ENCODE results near the gene EXOC3L4. TPM values are rescaled to one million over a fixed set of nuclear protein-coding genes. Genes with fewer than 3 reads are reported as not detected.
A peak's percentile ranks its signal among the peaks of the same experiment; 100 is the strongest.
"Not testable (repeated sequence)": the region's sequence is repeated elsewhere in the genome, so short reads cannot be mapped to it uniquely, and the experiment has no call there.

Gene EXOC3L4
- total RNA-seq, 6 experiments from 2014 or later, result 34.2 to 87.1 (median 48.1) TPM

GRCh38 chr14:103118663-103119404 lies 24.3 kb downstream of the EXOC3L4 start:
- intact Hi-C loops (cut with DNase I), result no loop called here
- peaks cover 0 to 58% (median 19%) of the 10 kb centered on the region in 4 donors for H3K4me1 ChIP-seq
- peak; percentile 2 to 12 (median 7) for ATAC-seq

DNA sequence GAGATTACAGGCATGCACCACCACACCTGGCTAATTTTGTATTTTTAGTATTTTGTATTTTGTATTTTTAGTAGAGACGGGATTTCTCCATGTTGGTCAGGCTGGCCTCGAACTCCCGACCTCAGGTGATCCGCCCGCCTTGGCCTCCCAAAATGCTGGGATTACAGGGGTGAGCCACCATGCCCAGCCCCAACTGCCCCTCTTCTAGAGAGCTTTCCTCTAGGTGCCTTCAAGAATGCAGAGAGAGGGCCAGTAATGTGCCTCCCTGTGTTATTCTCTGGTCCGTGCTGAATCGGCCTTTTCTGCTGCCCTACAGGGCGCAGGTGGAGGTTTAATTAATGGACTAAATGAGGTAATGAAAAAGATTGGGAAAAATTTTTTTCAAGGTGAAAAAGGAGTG lies 25.0 kb downstream of the EXOC3L4 start:
- Histone ChIP-seq H3K4me1 (peaks cover 0 to 53% (median 17%) of the 10 kb centered on the region in 4 donors), H3K27ac (peak overlapping the region in 2 of 3 donors; percentile 18 to 68)
- DNase-seq; intact Hi-C loops (cut with DNase I); H3K9me3 ChIP-seq; H3K27me3 ChIP-seq; H3K4me3 ChIP-seq; H3K36me3 ChIP-seq; ATAC-seq: not testable (repeated sequence)
- 84% methylated on average over 4 of the region's 8 CpGs for WGBS (ENCODE audit: insufficient coverage, low coverage, low lambda C conversion rate, missing lambda C conversion rate)

More at GRCh38 chr14:103118663-103119404, 24.3 kb downstream of the EXOC3L4 start:
- DNase-seq, result peak; percentile 79 to 90 (median 84)
- WGBS (ENCODE audit: insufficient coverage, low coverage, low lambda C conversion rate, missing lambda C conversion rate), result 52% methylated on average over 3 of the region's 9 CpGs
- TF ChIP-seq CTCF (IDR thresholded peaks at IDR 0.05) (no peak), POLR2A (IDR thresholded peaks at IDR 0.05) (no peak)
- H3K27ac ChIP-seq, result peak overlapping the region; percentile 31 to 60 (median 35)
- H3K4me3 ChIP-seq, result no peak overlapping the region
- H3K36me3 ChIP-seq, result no peaks in the 10 kb centered on the region
- no peaks in the 10 kb centered on the region for H3K9me3 ChIP-seq
- H3K27me3 ChIP-seq, result no peaks in the 10 kb centered on the region

DNA sequence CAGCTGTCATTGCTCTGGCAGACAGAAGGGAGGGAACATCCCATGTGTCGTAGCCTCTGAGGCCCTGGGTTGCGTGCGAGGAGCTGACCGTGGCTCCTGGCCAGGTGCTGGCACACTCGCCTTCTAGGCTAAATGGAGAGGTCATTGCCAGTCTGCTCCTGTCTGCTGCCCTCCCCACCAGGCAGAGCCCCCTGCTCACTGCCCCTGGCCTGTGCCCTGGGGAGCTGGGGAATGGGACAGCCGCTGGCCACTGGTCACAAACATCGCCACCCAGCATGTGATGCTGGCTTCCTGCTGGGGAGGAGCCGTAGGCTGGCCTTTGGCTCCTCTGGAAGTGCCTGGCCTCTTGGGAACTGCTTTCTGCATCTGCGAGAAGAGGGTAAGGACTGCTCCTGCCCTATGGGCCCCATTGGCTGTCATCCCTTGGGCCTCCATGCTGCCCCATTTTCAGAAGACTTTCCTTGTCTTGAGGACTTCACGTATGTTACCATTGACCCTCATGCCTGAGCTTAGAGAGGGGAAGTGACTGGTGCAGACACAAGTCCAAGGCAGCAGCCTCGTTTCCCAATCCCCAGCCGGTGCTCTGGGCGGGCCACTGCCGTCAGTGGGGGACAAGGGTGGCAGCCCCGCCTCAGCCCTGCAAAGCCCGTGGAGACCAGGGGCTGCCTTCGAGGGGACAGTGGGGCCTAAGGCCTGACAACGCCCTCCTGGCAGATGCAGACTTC lies 26.8 kb downstream of the EXOC3L4 start:
- H3K4me3 ChIP-seq, result peak overlapping the region in 1 of 3 donors; percentile 9
- no CpG with 5 or more reads among the region's 18 CpGs for WGBS (ENCODE audit: insufficient coverage, low coverage, low lambda C conversion rate, missing lambda C conversion rate)

DNA sequence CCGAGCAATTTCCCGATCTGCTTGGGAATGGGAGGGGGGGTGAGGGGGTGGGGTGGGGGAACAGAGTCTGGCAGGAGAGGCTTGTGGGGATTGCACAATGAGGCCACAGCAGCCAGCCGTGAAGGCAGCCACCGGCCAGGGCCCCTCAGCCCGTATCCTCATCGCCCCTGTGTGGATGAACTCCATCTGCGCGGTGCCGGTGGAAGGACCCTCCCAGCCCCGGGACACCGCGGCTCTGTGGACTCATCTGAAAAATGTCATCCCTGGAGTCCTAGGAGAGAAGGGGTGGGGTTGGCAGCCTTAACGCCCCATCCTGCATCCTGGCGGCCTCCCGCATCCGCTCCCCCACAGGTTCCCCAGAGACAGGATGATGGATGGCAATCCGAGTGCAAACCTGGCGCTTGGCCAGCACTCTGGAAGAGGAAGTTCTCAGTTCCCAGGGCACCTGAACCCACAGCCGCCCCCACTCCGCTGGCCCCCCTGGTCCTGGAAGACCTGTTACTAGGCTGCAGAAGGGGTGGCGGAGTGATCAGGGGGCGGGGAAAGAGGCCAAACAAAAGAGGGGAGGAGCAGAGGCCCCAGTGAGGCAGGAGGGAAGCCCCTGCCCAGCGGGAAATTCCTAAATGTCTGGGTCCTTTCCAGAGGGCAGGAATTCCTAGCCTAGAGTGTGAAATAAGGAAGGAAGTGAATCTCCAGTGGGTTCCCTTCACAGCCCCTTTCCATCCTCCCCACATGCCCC lies 27.5 kb downstream of the EXOC3L4 start:
- WGBS (ENCODE audit: insufficient coverage, low coverage, low lambda C conversion rate, missing lambda C conversion rate), result 12% methylated on average over 19 of the region's 23 CpGs
- Histone ChIP-seq H3K27ac (peak overlapping the region; percentile 68 to 94 (median 70)), H3K4me1 (peaks cover 0 to 56% (median 22%) of the 10 kb centered on the region in 4 donors), H3K36me3 (no peaks in the 10 kb centered on the region), H3K4me3 (peak overlapping the region; percentile 60 to 74 (median 63)), H3K27me3 (no peaks in the 10 kb centered on the region), H3K9me3 (no peaks in the 10 kb centered on the region)
- TF ChIP-seq CTCF (IDR thresholded peaks at IDR 0.05) (no peak), POLR2A (IDR thresholded peaks at IDR 0.05) (no peak)
- peak; percentile 6 to 29 (median 24) for ATAC-seq
- intact Hi-C loops (cut with DNase I), result no loop called here
- peak; percentile 84 to 90 (median 89) for DNase-seq

More for the DNA sequence above, 26.8 kb downstream of the EXOC3L4 start:
- intact Hi-C loops (cut with DNase I), result no loop called here
- H3K4me1 ChIP-seq, result peaks cover 0 to 50% (median 20%) of the 10 kb centered on the region in 4 donors
- peak; percentile 36 for TF ChIP-seq POLR2A (IDR thresholded peaks at IDR 0.05)
- no peak for TF ChIP-seq CTCF (IDR thresholded peaks at IDR 0.05)
- H3K9me3 ChIP-seq, result no peaks in the 10 kb centered on the region
- ATAC-seq, result peak; percentile 38 to 48 (median 44)
- H3K27ac ChIP-seq, result peak overlapping the region; percentile 43 to 94 (median 68)
- H3K36me3 ChIP-seq, result no peaks in the 10 kb centered on the region
- DNase-seq, result peak; percentile 75 to 83 (median 76)
- H3K27me3 ChIP-seq, result no peaks in the 10 kb centered on the region

Data from right lobe of liver (tissue), 6 donors.